ENCODE data around the gene CENPS. TPM values are rescaled to one million over a fixed set of nuclear protein-coding genes. Genes with fewer than 3 reads are reported as not detected.

CENPS gene
- total and polyA plus RNA-seq, 9 of the 15 experiments (the other 6 are each of a cell fraction or from before 2014, with no cell fraction given), result 10.2 to 36.0 (median 26.0) TPM

GRCh38 chr1:10399444-10399941, 30.7 kb upstream of the CENPS start:
- Histone ChIP-seq H2AFZ (ENCODE audit: low read depth, low read length) (peak overlapping the region; percentile 94), H3K79me2 (ENCODE audit: control insufficient read depth, insufficient read depth, low read length) (peaks cover 42% of the 10 kb centered on the region), H3K4me2 (ENCODE audit: insufficient read depth, low read length) (peak overlapping the region; percentile 84), H4K20me1 (replicated peaks; ENCODE audit: control insufficient read depth, insufficient read depth, low read length) (peaks cover 8% of the 10 kb centered on the region; the same call in 1 of the 2 replicates), H3K4me3 (peak overlapping the region; percentile 66), H3K36me3 (ENCODE audit: control insufficient read depth, insufficient read depth, low read length) (peaks cover 44% of the 10 kb centered on the region), H3K27me3 (ENCODE audit: control insufficient read depth in 2 of 2, insufficient read depth in 2 of 2, low read length in 2 of 2) (no peaks in the 10 kb centered on the region), H3K9me1 (ENCODE audit: control insufficient read depth, insufficient read depth, low read length) (no peaks in the 10 kb centered on the region), H3K9ac (ENCODE audit: insufficient read depth in 1 of 2, low read depth in 2 of 2, low read length in 2 of 2) (peak overlapping the region; percentile 86 to 95), H3K9me3 (replicated peaks; ENCODE audit: control insufficient read depth, insufficient read depth, low read depth, low read length) (no peaks in the 10 kb centered on the region), H3K27ac (ENCODE audit: extremely low read depth, low read depth, low read length) (peak overlapping the region; percentile 92), H3K4me1 (replicated peaks in 1 of 2; ENCODE audit: control insufficient read depth in 2 of 2, insufficient read depth in 2 of 2, low read length in 2 of 2) (peaks cover 21 to 23% of the 10 kb centered on the region in 2 experiments)
- BruUV-seq (replicated peaks), result TSS peak; percentile 68
- WGBS (ENCODE audit: insufficient coverage, low coverage, missing lambda C conversion rate), result under 1% methylated on average over 40 of the region's 42 CpGs
- no peak for FAIRE-seq
- no peak; the same call in 2 of the 3 replicates for ATAC-seq
- ChIA-PET CTCF (ENCODE audit: low intra/inter-chr PET ratio) (no interaction called here), POLR2A (interaction anchor here (0.6 to 2.7 kb wide), 12 partner anchors 9 to 379 kb away, joined by 3 to 29 read pairs (median 6); partner anchors contain the start of gene CENPS)
- intact Hi-C loops (cut with micrococcal nuclease) (loop anchor here (2.0 kb wide), 1 partner anchor 15 kb away; no protein-coding TSS in a partner anchor), in situ Hi-C loops (cut with MboI) (no loop called here)
- DNase-seq (ENCODE audit: extremely low read depth in 1 of 4, low spot score in 3 of 4), result peak in 1 of 4 experiments; percentile 25
- TF ChIP-seq, protein P1, sequence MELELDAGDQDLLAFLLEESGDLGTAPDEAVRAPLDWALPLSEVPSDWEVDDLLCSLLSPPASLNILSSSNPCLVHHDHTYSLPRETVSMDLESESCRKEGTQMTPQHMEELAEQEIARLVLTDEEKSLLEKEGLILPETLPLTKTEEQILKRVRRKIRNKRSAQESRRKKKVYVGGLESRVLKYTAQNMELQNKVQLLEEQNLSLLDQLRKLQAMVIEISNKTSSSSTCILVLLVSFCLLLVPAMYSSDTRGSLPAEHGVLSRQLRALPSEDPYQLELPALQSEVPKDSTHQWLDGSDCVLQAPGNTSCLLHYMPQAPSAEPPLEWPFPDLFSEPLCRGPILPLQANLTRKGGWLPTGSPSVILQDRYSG (tag; conservative IDR thresholded peaks at IDR 0.05; ENCODE audit: low read depth), result no peak
- TF ChIP-seq CTBP1 (IDR thresholded peaks at IDR 0.05; ENCODE audit: borderline replicate concordance), result no peak
- TF ChIP-seq SMARCA5 (IDR thresholded peaks at IDR 0.05), result no peak
- peak; percentile 67 for TF ChIP-seq FOXP1 (CRISPR knock-in tag; IDR thresholded peaks at IDR 0.05)
- TF ChIP-seq FIP1L1 (IDR thresholded peaks at IDR 0.05; ENCODE audit: low read depth, low read length, poor library complexity, severe bottlenecking), result no peak
- no peak for TF ChIP-seq CTCF (IDR thresholded peaks at IDR 0.05 in 2 of 3, conservative IDR thresholded peaks at IDR 0.05 in 1 of 3; ENCODE audit: insufficient read depth in 2 of 3, low read depth in 1 of 3, low read length in 3 of 3)
- TF ChIP-seq, protein P2, sequence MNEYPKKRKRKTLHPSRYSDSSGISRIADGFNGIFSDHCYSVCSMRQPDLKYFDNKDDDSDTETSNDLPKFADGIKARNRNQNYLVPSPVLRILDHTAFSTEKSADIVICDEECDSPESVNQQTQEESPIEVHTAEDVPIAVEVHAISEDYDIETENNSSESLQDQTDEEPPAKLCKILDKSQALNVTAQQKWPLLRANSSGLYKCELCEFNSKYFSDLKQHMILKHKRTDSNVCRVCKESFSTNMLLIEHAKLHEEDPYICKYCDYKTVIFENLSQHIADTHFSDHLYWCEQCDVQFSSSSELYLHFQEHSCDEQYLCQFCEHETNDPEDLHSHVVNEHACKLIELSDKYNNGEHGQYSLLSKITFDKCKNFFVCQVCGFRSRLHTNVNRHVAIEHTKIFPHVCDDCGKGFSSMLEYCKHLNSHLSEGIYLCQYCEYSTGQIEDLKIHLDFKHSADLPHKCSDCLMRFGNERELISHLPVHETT (CRISPR knock-in tag; conservative IDR thresholded peaks at IDR 0.05 in 1 of 2, IDR thresholded peaks at IDR 0.05 in 1 of 2), result no peak
- no peak for TF ChIP-seq ZNF77 (CRISPR knock-in tag; IDR thresholded peaks at IDR 0.05)
- no peak for TF ChIP-seq ZNF696 (CRISPR knock-in tag; conservative IDR thresholded peaks at IDR 0.05)
- TF ChIP-seq NR2F6 (CRISPR knock-in tag; IDR thresholded peaks at IDR 0.05), result no peak
- no peak for TF ChIP-seq SREBF2 (CRISPR knock-in tag; IDR thresholded peaks at IDR 0.05)
- no peak for TF ChIP-seq PATZ1 (CRISPR knock-in tag; IDR thresholded peaks at IDR 0.05; ENCODE audit: borderline replicate concordance)
- TF ChIP-seq SRSF7 (optimal IDR thresholded peaks at IDR 0.05; ENCODE audit: low read depth, low read length), result no peak
- TF ChIP-seq ZC3H11A (IDR thresholded peaks at IDR 0.05; ENCODE audit: low read depth, low read length), result no peak
- TF ChIP-seq SMARCA4 (IDR thresholded peaks at IDR 0.05), result no peak
- TF ChIP-seq JUND (IDR thresholded peaks at IDR 0.05; ENCODE audit: borderline replicate concordance, low read depth, low read length), result no peak
- TF ChIP-seq JUND (tag; IDR thresholded peaks at IDR 0.05; ENCODE audit: borderline replicate concordance, low read depth, low read length), result no peak

Measured in K562 (cell line).